Astrocyte of the spinal cord (primary cell): ENCODE results near the gene PTH2R.
"Not testable (repeated sequence)": the region's sequence is repeated elsewhere in the genome, so short reads cannot be mapped to it uniquely, and the experiment has no call there.

ENCODE experiments used
- DNase-seq: peaks from one replicate; pipeline ENCODE4 v3.0.0; 2011; ENCODE audit warnings: low read depth, low spot score
- H3K4me3 ChIP-seq: 2 replicates; pipeline ENCODE4 v1.5.1; 2011; ENCODE audit warnings: low read depth, mild to moderate bottlenecking, low read length, moderate library complexity
- CTCF ChIP-seq: IDR thresholded peaks from 2 replicates; pipeline ENCODE4 v1.5.1; 2012; ENCODE audit warnings: low read depth, mild to moderate bottlenecking, low read length, inconsistent platforms
- in situ Hi-C: cut with HindIII; loops from 2 replicates; pipeline ENCODE4 v1.10.0; 2017; ENCODE audit warnings: low sequenced_read_pairs

The PTH2R gene

GRCh38 chr2:208392300-208392699, 14.3 kb upstream of the PTH2R start:
- no peak for DNase-seq
- H3K4me3 ChIP-seq = no peak overlapping the region
- peak; percentile 17 for TF ChIP-seq CTCF
- in situ Hi-C loops = no loop called here

GRCh38 chr2:208396796-208397195, 9.8 kb upstream of the PTH2R start:
- DNase-seq, in situ Hi-C loops, H3K4me3 ChIP-seq: not testable (repeated sequence)

GRCh38 chr2:208399201-208399600, 7.4 kb upstream of the PTH2R start:
- DNase-seq = no peak
- no peak overlapping the region for H3K4me3 ChIP-seq
- TF ChIP-seq CTCF = no peak

GRCh38 chr2:208407667-208408066, 1.1 kb downstream of the PTH2R start:
- in situ Hi-C loops = no loop called here
- H3K4me3 ChIP-seq = no peak overlapping the region
- DNase-seq = peak; percentile 16
- TF ChIP-seq CTCF = peak; percentile 20

More at GRCh38 chr2:208399201-208399600, 7.4 kb upstream of the PTH2R start:
- in situ Hi-C loops = no loop called here

GRCh38 chr2:208413931-208414330, 7.3 kb downstream of the PTH2R start:
- H3K4me3 ChIP-seq = no peak overlapping the region
- TF ChIP-seq CTCF = no peak
- in situ Hi-C loops = no loop called here
- no peak for DNase-seq

- in situ Hi-C loops = no loop called here
- DNase-seq = no peak
- H3K4me3 ChIP-seq = no peak overlapping the region
- no peak for TF ChIP-seq CTCF
These were observed 8.7 kb downstream of the PTH2R start for GRCh38 chr2:208415255-208415654.

- in situ Hi-C loops = no loop called here
- no peak overlapping the region for H3K4me3 ChIP-seq
- TF ChIP-seq CTCF = no peak
- DNase-seq = no peak
These were observed 9.3 kb downstream of the PTH2R start for GRCh38 chr2:208415897-208416296.
